ENCODE measurements around the gene COL15A1. TPM values are rescaled to one million over a fixed set of nuclear protein-coding genes. Genes with fewer than 3 reads are reported as not detected.
A peak's percentile ranks its signal among the peaks of the same experiment; 100 is the strongest.

COL15A1 gene
- total RNA-seq, 1 donor from 2014 or later, result 31.5 TPM

- DNase-seq, result no peak
Observed at GRCh38 chr9:98974106-98974505, 30.4 kb downstream of the COL15A1 start.

GRCh38 chr9:98974554-98974953, 30.8 kb downstream of the COL15A1 start:
- no peak for DNase-seq

DNA sequence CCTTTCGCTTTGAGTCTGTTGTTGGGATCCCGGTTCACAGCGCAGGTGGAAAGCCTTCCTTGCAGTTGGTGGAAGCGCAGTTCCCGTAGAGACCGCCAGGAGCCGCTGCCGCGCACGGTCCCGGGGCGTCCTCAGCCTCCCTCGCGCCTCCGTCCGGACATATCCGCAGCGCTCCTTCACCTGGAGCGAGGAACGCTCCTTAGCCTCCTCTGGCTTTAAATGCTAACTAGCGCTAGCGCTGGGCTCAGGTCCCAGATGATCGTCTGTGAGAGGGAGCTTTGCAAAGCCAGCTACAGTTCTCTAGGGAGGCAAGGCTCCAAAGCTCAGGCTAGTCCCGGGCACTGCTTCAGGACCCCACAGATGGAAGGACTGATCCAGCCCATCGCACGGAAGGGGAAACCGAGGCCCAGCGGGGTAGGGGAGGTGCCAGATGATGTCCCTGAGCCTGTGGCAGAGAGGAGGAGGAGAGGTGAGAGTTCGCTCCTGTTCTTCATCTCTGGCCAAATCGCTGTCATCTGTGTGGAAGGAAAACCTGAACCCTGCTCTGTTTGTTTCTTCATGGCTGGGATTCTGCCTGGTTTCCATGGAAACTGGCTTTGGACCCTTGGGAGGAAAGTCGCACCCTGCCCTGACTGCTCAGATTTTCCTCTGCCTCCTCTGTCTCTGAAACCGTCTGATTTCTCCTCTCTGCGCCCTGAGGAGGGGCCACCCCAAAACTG, 31.4 kb downstream of the COL15A1 start:
- peak; percentile 81 for DNase-seq

DNA sequence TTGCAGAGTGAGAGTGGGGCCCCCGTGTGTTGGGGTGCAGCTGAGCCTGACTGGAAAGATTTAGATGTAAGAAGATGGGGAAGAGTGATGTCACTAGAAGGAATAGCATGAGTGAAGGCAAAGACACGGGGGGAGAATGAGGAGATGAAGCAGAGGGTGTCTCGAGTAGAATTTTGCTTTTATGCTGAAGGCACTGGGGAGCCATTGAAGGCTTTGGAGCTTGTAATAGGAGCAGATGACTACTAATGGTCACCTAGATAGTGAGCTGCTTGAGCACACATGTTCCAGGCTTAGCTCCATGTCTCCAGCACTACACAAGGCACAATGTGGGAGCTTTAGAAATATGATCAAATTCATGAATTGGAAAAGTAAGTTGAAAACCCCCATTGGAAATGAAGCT, 32.1 kb downstream of the COL15A1 start:
- no peak for DNase-seq

GRCh38 chr9:98977246-98977714, 33.6 kb downstream of the COL15A1 start:
- no peak for DNase-seq

DNA sequence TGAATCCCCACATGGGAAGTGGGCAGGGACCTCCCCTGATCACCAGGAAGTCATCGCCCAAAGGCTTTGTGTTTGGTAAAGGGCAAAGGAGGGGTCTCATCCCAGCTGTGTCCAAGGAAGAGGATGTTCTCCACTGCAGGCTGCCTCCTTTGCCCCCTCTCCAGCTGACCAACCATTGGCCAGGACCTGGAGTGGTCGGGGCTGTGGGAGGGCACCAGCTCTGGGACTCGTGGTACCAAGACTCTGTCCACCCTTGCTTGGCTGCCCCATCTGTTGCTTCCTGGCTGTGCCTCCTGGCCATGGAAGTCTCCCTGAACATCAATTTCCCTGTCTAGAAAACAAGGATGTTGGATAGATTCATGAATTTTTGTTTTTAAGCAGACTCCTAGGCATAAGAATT, 34.1 kb downstream of the COL15A1 start:
- no peak for DNase-seq

GRCh38 chr9:98978231-98978681, 34.5 kb downstream of the COL15A1 start:
- DNase-seq, result peak; percentile 4

- DNase-seq, result no peak
Observed at GRCh38 chr9:98980291-98980690, 36.6 kb downstream of the COL15A1 start.

GRCh38 chr9:98983295-98984268, 39.9 kb downstream of the COL15A1 start:
- no peak for DNase-seq

DNA sequence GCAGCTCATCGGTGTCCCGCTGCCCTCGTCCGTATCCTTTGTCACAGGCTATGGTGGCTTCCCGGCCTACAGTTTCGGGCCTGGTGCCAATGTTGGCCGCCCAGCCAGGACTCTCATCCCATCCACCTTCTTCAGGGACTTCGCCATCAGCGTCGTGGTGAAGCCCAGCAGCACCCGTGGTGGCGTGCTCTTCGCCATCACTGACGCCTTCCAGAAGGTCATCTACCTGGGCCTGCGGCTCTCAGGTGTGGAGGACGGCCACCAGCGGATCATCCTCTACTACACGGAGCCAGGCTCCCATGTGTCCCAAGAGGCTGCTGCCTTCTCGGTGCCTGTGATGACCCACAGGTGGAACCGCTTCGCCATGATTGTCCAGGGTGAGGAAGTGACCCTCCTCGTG, 41.9 kb downstream of the COL15A1 start:
- no peak for DNase-seq

GRCh38 chr9:98986866-98987651, 43.4 kb downstream of the COL15A1 start:
- DNase-seq, result no peak

- DNase-seq, result peak; percentile 13
Observed at GRCh38 chr9:98989036-98990000, 45.6 kb downstream of the COL15A1 start.

DNA sequence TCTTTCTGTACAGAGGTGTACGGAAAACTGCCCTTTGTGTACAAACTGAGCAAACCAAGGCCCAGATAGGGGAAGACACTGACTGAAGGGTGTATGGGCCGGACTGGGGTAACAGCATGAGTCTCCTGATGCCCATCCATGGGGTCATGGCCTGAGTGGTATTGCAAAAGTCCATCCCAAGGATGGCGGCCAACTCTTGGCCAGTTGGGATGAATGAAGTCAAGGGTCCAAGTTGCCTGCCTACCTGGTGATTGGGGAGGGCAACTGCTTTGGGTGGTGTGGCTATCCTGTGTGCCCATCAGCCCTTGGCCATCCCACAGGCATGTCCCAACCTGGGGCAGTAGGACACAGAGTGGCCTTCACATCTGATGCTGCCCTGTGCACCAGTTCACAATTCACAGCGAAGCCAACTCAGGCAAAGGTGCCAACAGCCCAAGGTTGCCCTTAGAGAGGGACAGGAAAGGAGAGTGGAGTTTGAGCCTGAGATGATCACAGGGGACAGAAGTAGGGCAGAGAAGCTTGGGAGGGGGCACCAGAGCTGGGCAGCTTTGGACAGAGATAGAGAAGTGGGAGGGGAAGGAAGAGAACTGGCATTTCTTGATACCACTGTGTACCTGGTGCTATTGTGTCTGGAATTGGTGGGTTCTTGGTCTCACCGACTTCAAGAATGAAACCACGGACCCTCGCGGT, 46.6 kb downstream of the COL15A1 start:
- DNase-seq, result no peak

GRCh38 chr9:98992107-98992884, 48.6 kb downstream of the COL15A1 start:
- DNase-seq, result no peak

DNA sequence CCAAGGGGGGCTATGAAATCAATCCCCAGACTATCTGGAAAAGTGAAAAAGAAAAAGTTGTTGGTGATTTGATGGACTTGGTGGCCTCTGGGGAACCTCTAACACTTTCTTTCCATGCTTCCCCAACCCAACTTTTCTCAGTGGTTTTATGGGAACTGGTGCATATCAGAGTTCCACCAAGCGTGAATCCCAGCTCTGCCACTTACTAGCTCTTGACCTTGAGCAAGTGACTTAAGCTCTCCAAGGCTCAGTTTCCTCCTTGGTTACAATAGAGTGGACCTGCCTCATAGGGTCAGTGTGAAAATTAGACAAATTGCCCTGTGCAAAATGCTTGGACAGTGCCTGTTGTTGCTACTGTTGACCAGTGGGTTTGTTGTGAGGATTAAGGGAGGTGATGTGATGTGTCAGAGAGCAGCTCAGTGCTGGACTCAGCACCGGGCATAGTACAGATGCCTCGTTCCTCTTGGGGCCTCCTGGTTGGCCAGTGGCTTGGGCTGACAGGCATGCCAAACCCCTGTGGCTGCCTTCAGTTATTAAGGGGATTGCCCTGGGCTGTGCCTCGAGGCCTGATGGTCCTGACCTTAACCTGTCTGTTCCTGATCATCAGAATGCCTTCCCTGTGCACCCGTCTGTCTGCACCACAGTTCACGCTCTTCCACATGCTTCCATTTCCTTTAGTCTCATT, 49.3 kb downstream of the COL15A1 start:
- no peak for DNase-seq

DNA sequence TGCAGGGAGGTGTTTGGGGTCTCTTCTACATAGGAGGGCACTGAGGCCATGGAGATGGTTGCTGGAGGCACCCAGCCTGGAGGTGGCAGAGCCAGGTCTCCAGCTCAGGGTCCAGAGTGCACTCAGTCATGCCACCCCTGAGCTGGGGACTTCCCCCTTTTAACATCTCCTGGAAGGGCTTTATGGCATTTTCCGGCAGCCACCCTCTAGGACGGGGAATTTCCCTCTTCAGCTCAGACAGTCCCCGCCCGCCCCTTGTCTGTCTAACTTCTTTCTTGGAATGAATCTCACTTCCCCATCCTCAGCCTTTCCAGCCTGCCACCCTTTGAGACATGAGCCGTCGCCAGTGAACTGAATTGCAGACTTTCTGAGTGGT, 49.9 kb downstream of the COL15A1 start:
- DNase-seq, result no peak

GRCh38 chr9:98994172-98995058, 50.7 kb downstream of the COL15A1 start:
- no peak for DNase-seq

- no peak for DNase-seq
Observed at GRCh38 chr9:98995059-98995671, 51.5 kb downstream of the COL15A1 start.
